Stimulated activated naive CD4-positive, alpha-beta T cell treated with Interleukin-2 at 50 U/mL for 16 hours (primary cell): Measurements from ENCODE around the gene CCDC74A.
"Not testable (repeated sequence)": the region's sequence is repeated elsewhere in the genome, so short reads cannot be mapped to it uniquely, and the experiment has no call there.

Experiments used
- DNase-seq: peaks from one replicate; lab custom pipeline; 2025; lab: John Stamatoyannopoulos, UW

The CCDC74A gene

DNA sequence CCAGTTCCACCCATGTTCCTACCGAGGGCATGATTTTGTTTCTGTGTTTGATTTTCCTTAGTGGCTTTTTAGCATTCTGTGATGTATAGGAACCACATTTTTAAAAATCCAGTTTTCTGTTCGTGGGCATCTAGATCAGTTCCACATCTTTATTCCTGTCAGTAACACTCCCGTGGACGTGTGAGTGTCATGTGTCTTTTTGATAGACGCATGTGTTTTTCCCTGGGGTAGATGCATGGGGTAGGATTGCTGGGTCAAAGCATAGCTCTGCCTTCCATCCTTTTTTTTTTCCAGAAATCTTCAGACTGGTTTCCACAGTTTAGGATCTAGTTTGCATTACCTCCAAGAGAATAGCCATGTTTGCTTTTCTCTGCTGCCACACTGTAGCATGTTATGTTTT, 38.7 kb downstream of the CCDC74A start:
- no peak for DNase-seq

DNA sequence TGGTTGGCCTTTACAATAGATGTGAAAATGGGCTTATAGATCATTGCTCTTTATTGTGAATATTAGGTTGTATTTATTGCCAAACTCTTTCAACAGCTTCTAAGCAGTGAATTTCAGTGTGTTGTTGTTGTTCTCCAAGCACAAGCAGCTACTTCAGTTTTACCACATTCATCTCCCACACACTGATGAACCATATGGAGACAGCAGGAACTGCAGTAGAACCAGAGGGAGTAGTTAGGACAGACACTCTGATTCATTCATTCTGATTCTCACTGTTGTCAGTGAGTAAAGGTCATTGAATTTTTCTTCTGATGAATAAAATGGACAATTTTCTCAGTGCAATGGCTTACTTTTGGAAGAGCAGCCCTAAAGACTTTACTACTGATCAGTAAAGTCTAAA, 40.2 kb downstream of the CCDC74A start:
- DNase-seq = no peak

DNA sequence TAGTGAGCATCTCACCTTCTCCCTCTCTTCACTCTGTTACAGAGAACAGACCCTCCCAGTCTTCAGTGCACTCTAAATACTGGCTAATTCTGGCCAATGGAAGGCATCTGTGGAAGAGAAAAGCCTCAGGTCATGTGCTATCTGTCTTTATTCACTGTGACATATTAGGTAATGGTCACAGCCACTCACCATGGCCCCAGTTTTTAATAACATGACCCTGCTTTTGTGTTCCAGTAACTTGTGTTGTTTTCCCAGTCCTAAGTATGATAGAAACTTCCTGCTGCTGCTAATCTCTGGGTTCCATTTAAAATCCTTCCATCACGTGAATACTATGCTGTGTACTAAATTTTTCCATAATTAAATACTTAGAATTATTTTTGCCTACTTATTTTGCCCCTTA, 40.7 kb downstream of the CCDC74A start:
- not testable (repeated sequence) for DNase-seq

DNA sequence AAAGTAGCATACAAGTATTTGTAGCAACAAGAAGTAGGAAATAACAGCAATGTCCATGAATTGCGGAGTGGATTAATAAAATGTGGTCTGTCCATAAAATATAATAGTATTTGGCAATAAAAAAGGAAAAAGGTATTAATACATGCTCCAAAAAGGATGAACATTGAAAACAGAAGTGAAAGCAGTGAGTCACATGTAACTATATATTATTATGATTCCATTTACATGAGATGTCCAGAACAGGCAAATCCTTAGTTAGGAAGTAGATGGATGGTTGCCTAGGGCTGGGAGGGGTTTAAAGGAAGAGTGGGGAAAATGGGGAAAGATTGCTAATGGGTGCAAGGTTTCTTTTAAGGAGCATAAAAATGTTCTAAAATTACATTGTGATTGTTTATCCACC, 44.5 kb downstream of the CCDC74A start:
- no peak for DNase-seq

DNA sequence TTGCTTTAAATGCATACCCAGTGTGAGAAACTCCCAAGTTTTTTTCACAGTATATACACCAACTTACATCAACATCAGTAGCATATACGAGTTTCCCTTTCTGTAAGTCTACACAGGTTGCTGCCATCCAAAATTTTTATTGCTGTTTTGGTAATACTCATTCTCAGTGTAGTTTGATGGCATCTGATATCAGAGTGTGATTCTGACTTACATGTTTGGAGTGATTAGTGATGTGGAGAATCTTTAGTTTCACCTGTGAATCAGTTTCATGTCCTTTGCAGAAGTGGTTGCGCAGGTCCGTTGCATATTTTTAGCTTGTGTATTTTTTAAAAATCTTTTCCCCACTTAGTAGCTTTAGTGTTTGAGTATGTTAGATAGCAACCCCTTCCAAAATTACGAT, 50.1 kb downstream of the CCDC74A start:
- no peak for DNase-seq

DNA sequence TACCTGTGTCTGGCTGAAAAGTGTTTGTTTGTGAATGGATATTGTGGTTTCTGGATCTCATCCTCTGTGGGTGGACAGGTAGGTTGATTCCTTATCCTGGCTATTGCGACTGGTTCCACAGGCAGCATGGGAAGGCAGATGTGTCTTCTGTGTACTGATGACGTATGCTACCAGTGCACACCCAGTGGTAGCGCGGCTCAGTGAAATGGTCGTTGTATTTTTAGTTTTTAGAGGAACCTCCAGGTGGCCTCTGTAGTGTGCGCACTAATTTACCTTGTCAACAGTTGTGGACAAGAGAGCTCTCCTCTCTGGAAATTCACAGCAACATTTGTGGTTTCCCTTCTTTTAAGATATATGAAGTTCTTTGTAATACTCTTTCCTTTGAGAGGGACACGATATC, 52.5 kb downstream of the CCDC74A start:
- no peak for DNase-seq
